ENCODE data around the gene PEBP1. TPM values are rescaled to one million over a fixed set of nuclear protein-coding genes. Genes with fewer than 3 reads are reported as not detected.

PEBP1 gene
- polyA plus RNA-seq, 1 donor from 2014 or later: 702 TPM

- Histone ChIP-seq H3F3A (ENCODE audit: insufficient read depth, low read length, poor library complexity, severe bottlenecking) (peaks cover 3% of the 10 kb centered on the region), H4K20me1 (ENCODE audit: insufficient read depth) (no peaks in the 10 kb centered on the region), H3K27ac (ENCODE audit: low read length) (no peak overlapping the region), H3K4me3 (ENCODE audit: low read length) (no peak overlapping the region), H3K4me2 (ENCODE audit: low read length) (no peak overlapping the region), H3K79me2 (replicated peaks; ENCODE audit: insufficient read depth, low read length) (peaks cover 38% of the 10 kb centered on the region), H3K9me3 (ENCODE audit: low read length) (no peaks in the 10 kb centered on the region), H3K36me3 (ENCODE audit: insufficient read depth, low read length) (peaks cover 5% of the 10 kb centered on the region), H3K9me2 (ENCODE audit: insufficient read depth, low read length) (no peaks in the 10 kb centered on the region), H2AFZ (ENCODE audit: low read depth, low read length) (no peak overlapping the region), H3K27me3 (ENCODE audit: insufficient read depth, low read depth, low read length) (no peaks in the 10 kb centered on the region), H3K9ac (ENCODE audit: low read length) (no peak overlapping the region)
- TF ChIP-seq CTCF (IDR thresholded peaks at IDR 0.05; ENCODE audit: poor library complexity, severe bottlenecking) (no peak), EZH2 (IDR thresholded peaks at IDR 0.05; ENCODE audit: borderline replicate concordance, insufficient read depth, low read length, poor library complexity, severe bottlenecking) (no peak), MXI1 (conservative IDR thresholded peaks at IDR 0.05; ENCODE audit: poor library complexity, severe bottlenecking) (no peak), POLR2AphosphoS5 (IDR thresholded peaks at IDR 0.05) (no peak), SMC3 (conservative IDR thresholded peaks at IDR 0.05; ENCODE audit: poor library complexity) (no peak), RAD21 (conservative IDR thresholded peaks at IDR 0.05) (no peak), REST (IDR thresholded peaks at IDR 0.05; ENCODE audit: borderline replicate concordance) (no peak), EP300 (conservative IDR thresholded peaks at IDR 0.05; ENCODE audit: poor library complexity, severe bottlenecking) (no peak), TAF1 (IDR thresholded peaks at IDR 0.05; ENCODE audit: low read depth) (no peak)
These were observed 47.8 kb downstream of the PEBP1 start for GRCh38 chr12:118183711-118184110.

GRCh38 chr12:118185602-118186397 lies 49.9 kb downstream of the PEBP1 start:
- H3K9me3 ChIP-seq (ENCODE audit: low read length): no peaks in the 10 kb centered on the region
- peaks cover 5% of the 10 kb centered on the region for H3F3A ChIP-seq (ENCODE audit: insufficient read depth, low read length, poor library complexity, severe bottlenecking)
- no peak overlapping the region for H3K27ac ChIP-seq (ENCODE audit: low read length)
- no peaks in the 10 kb centered on the region for H3K9me2 ChIP-seq (ENCODE audit: insufficient read depth, low read length)
- H3K4me3 ChIP-seq (ENCODE audit: low read length): peak overlapping the region; percentile 71
- no peak overlapping the region for H2AFZ ChIP-seq (ENCODE audit: low read depth, low read length)
- TF ChIP-seq SMC3 (conservative IDR thresholded peaks at IDR 0.05; ENCODE audit: poor library complexity) (no peak), REST (IDR thresholded peaks at IDR 0.05; ENCODE audit: borderline replicate concordance) (no peak), TAF1 (IDR thresholded peaks at IDR 0.05; ENCODE audit: low read depth) (no peak), EZH2 (IDR thresholded peaks at IDR 0.05; ENCODE audit: borderline replicate concordance, insufficient read depth, low read length, poor library complexity, severe bottlenecking) (no peak), MXI1 (conservative IDR thresholded peaks at IDR 0.05; ENCODE audit: poor library complexity, severe bottlenecking) (no peak), RAD21 (conservative IDR thresholded peaks at IDR 0.05) (no peak), CTCF (IDR thresholded peaks at IDR 0.05; ENCODE audit: poor library complexity, severe bottlenecking) (no peak), EP300 (conservative IDR thresholded peaks at IDR 0.05; ENCODE audit: poor library complexity, severe bottlenecking) (no peak), POLR2AphosphoS5 (IDR thresholded peaks at IDR 0.05) (no peak)
- no peak overlapping the region for H3K9ac ChIP-seq (ENCODE audit: low read length)
- no peaks in the 10 kb centered on the region for H3K27me3 ChIP-seq (ENCODE audit: insufficient read depth, low read depth, low read length)
- H3K36me3 ChIP-seq (ENCODE audit: insufficient read depth, low read length): peaks cover 5% of the 10 kb centered on the region
- H4K20me1 ChIP-seq (ENCODE audit: insufficient read depth): no peaks in the 10 kb centered on the region
- peak overlapping the region; percentile 49 for H3K4me2 ChIP-seq (ENCODE audit: low read length)
- peaks cover 48% of the 10 kb centered on the region for H3K79me2 ChIP-seq (replicated peaks; ENCODE audit: insufficient read depth, low read length)
